Astrocyte (in vitro differentiated cells and primary cell): ENCODE measurements around the gene GLB1L2.

Experiments used
- EZH2 ChIP-seq: IDR thresholded peaks from 2 replicates; pipeline ENCODE4 v1.6.1; 2012; ENCODE audit warnings: mild to moderate bottlenecking, low read length, inconsistent platforms; ENCODE audit not compliant: insufficient read depth
- TF ChIP-seq, protein P1 (sequence below): IDR thresholded peaks from 2 replicates; pipeline ENCODE4 v1.5.1; 2011; ENCODE audit warnings: low read depth, mild to moderate bottlenecking, inconsistent platforms, low read length, moderate library complexity; ENCODE audit not compliant: insufficient read depth

GRCh38 chr11:134397304-134398078 is 65.7 kb downstream of the GLB1L2 start:
- TF ChIP-seq, protein P1, sequence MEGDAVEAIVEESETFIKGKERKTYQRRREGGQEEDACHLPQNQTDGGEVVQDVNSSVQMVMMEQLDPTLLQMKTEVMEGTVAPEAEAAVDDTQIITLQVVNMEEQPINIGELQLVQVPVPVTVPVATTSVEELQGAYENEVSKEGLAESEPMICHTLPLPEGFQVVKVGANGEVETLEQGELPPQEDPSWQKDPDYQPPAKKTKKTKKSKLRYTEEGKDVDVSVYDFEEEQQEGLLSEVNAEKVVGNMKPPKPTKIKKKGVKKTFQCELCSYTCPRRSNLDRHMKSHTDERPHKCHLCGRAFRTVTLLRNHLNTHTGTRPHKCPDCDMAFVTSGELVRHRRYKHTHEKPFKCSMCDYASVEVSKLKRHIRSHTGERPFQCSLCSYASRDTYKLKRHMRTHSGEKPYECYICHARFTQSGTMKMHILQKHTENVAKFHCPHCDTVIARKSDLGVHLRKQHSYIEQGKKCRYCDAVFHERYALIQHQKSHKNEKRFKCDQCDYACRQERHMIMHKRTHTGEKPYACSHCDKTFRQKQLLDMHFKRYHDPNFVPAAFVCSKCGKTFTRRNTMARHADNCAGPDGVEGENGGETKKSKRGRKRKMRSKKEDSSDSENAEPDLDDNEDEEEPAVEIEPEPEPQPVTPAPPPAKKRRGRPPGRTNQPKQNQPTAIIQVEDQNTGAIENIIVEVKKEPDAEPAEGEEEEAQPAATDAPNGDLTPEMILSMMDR, result no peak
- no peak for TF ChIP-seq EZH2
